ENCODE results near the gene CSNK1A1L. TPM values are rescaled to one million over a fixed set of nuclear protein-coding genes. Genes with fewer than 3 reads are reported as not detected.
A peak's percentile ranks its signal among the peaks of the same experiment; 100 is the strongest.

Gene CSNK1A1L
- total RNA-seq, 1 donor from 2014 or later, result not detected

- no peaks in the 10 kb centered on the region for H3K4me1 ChIP-seq (ENCODE audit: control insufficient read depth in 3 of 3, insufficient read depth in 3 of 3, low read length in 3 of 3)
- no peak overlapping the region for H3K27ac ChIP-seq (ENCODE audit: low read depth, low read length)
- no peak overlapping the region for H3K4me3 ChIP-seq (ENCODE audit: low read length in 3 of 3)
- H3K9me3 ChIP-seq (ENCODE audit: control insufficient read depth in 3 of 3, low read length in 3 of 3), result no peaks in the 10 kb centered on the region
- no peak overlapping the region for H3K9ac ChIP-seq (ENCODE audit: low read depth in 1 of 3, low read length in 3 of 3)
- H3K27me3 ChIP-seq (ENCODE audit: control insufficient read depth in 3 of 3, insufficient read depth in 3 of 3, low read length in 3 of 3), result no peaks in the 10 kb centered on the region
- no peaks in the 10 kb centered on the region for H3K36me3 ChIP-seq (ENCODE audit: control insufficient read depth in 3 of 3, insufficient read depth in 3 of 3, low read length in 3 of 3)
Observed at GRCh38 chr13:37090912-37091311, 14.6 kb downstream of the CSNK1A1L start.

- H3K27ac ChIP-seq (ENCODE audit: low read depth, low read length), result no peak overlapping the region
- H3K4me3 ChIP-seq (ENCODE audit: low read length in 3 of 3), result no peak overlapping the region
- H3K9ac ChIP-seq (ENCODE audit: low read depth in 1 of 3, low read length in 3 of 3), result no peak overlapping the region
- no peaks in the 10 kb centered on the region for H3K36me3 ChIP-seq (ENCODE audit: control insufficient read depth in 3 of 3, insufficient read depth in 3 of 3, low read length in 3 of 3)
- no peaks in the 10 kb centered on the region for H3K9me3 ChIP-seq (ENCODE audit: control insufficient read depth in 3 of 3, low read length in 3 of 3)
- no peaks in the 10 kb centered on the region for H3K27me3 ChIP-seq (ENCODE audit: control insufficient read depth in 3 of 3, insufficient read depth in 3 of 3, low read length in 3 of 3)
- H3K4me1 ChIP-seq (ENCODE audit: control insufficient read depth in 3 of 3, insufficient read depth in 3 of 3, low read length in 3 of 3), result no peaks in the 10 kb centered on the region
Observed at GRCh38 chr13:37089495-37089894, 16.0 kb downstream of the CSNK1A1L start.

- no peak overlapping the region for H3K4me3 ChIP-seq (ENCODE audit: low read length in 3 of 3)
- H3K27ac ChIP-seq (ENCODE audit: low read depth, low read length), result no peak overlapping the region
- no peaks in the 10 kb centered on the region for H3K27me3 ChIP-seq (ENCODE audit: control insufficient read depth in 3 of 3, insufficient read depth in 3 of 3, low read length in 3 of 3)
- H3K4me1 ChIP-seq (ENCODE audit: control insufficient read depth in 3 of 3, insufficient read depth in 3 of 3, low read length in 3 of 3), result no peaks in the 10 kb centered on the region
- H3K36me3 ChIP-seq (ENCODE audit: control insufficient read depth in 3 of 3, insufficient read depth in 3 of 3, low read length in 3 of 3), result no peaks in the 10 kb centered on the region
- H3K9me3 ChIP-seq (ENCODE audit: control insufficient read depth in 3 of 3, low read length in 3 of 3), result no peaks in the 10 kb centered on the region
- H3K9ac ChIP-seq (ENCODE audit: low read depth in 1 of 3, low read length in 3 of 3), result no peak overlapping the region
Observed at GRCh38 chr13:37087486-37087885, 18.0 kb downstream of the CSNK1A1L start.

- H3K27ac ChIP-seq (ENCODE audit: low read depth, low read length), result no peak overlapping the region
- no peaks in the 10 kb centered on the region for H3K36me3 ChIP-seq (ENCODE audit: control insufficient read depth in 3 of 3, insufficient read depth in 3 of 3, low read length in 3 of 3)
- no peaks in the 10 kb centered on the region for H3K9me3 ChIP-seq (ENCODE audit: control insufficient read depth in 3 of 3, low read length in 3 of 3)
- H3K4me3 ChIP-seq (ENCODE audit: low read length in 3 of 3), result no peak overlapping the region
- no peak overlapping the region for H3K9ac ChIP-seq (ENCODE audit: low read depth in 1 of 3, low read length in 3 of 3)
- H3K27me3 ChIP-seq (ENCODE audit: control insufficient read depth in 3 of 3, insufficient read depth in 3 of 3, low read length in 3 of 3), result no peaks in the 10 kb centered on the region
- H3K4me1 ChIP-seq (ENCODE audit: control insufficient read depth in 3 of 3, insufficient read depth in 3 of 3, low read length in 3 of 3), result no peaks in the 10 kb centered on the region
Observed at GRCh38 chr13:37085606-37086005, 19.9 kb downstream of the CSNK1A1L start.

GRCh38 chr13:37076818-37077217 is 28.6 kb downstream of the CSNK1A1L start:
- H3K36me3 ChIP-seq (ENCODE audit: control insufficient read depth in 3 of 3, insufficient read depth in 3 of 3, low read length in 3 of 3), result no peaks in the 10 kb centered on the region
- H3K4me1 ChIP-seq (ENCODE audit: control insufficient read depth in 3 of 3, insufficient read depth in 3 of 3, low read length in 3 of 3), result no peaks in the 10 kb centered on the region
- H3K9me3 ChIP-seq (ENCODE audit: control insufficient read depth in 3 of 3, low read length in 3 of 3), result no peaks in the 10 kb centered on the region
- H3K9ac ChIP-seq (ENCODE audit: low read depth in 1 of 3, low read length in 3 of 3), result no peak overlapping the region
- no peaks in the 10 kb centered on the region for H3K27me3 ChIP-seq (ENCODE audit: control insufficient read depth in 3 of 3, insufficient read depth in 3 of 3, low read length in 3 of 3)
- no peak overlapping the region for H3K27ac ChIP-seq (ENCODE audit: low read depth, low read length)
- no peak overlapping the region for H3K4me3 ChIP-seq (ENCODE audit: low read length in 3 of 3)

GRCh38 chr13:37075164-37075563 is 30.3 kb downstream of the CSNK1A1L start:
- H3K27ac ChIP-seq (ENCODE audit: low read depth, low read length), result no peak overlapping the region
- no peaks in the 10 kb centered on the region for H3K4me1 ChIP-seq (ENCODE audit: control insufficient read depth in 3 of 3, insufficient read depth in 3 of 3, low read length in 3 of 3)
- H3K9ac ChIP-seq (ENCODE audit: low read depth in 1 of 3, low read length in 3 of 3), result no peak overlapping the region
- H3K36me3 ChIP-seq (ENCODE audit: control insufficient read depth in 3 of 3, insufficient read depth in 3 of 3, low read length in 3 of 3), result no peaks in the 10 kb centered on the region
- no peaks in the 10 kb centered on the region for H3K9me3 ChIP-seq (ENCODE audit: control insufficient read depth in 3 of 3, low read length in 3 of 3)
- H3K4me3 ChIP-seq (ENCODE audit: low read length in 3 of 3), result no peak overlapping the region
- H3K27me3 ChIP-seq (ENCODE audit: control insufficient read depth in 3 of 3, insufficient read depth in 3 of 3, low read length in 3 of 3), result no peaks in the 10 kb centered on the region

- Histone ChIP-seq H3K27me3 (ENCODE audit: control insufficient read depth in 3 of 3, insufficient read depth in 3 of 3, low read length in 3 of 3) (no peaks in the 10 kb centered on the region), H3K36me3 (ENCODE audit: control insufficient read depth in 3 of 3, insufficient read depth in 3 of 3, low read length in 3 of 3) (no peaks in the 10 kb centered on the region), H3K27ac (ENCODE audit: low read depth, low read length) (no peak overlapping the region), H3K4me3 (ENCODE audit: low read length in 3 of 3) (no peak overlapping the region), H3K4me1 (ENCODE audit: control insufficient read depth in 3 of 3, insufficient read depth in 3 of 3, low read length in 3 of 3) (no peaks in the 10 kb centered on the region), H3K9me3 (ENCODE audit: control insufficient read depth in 3 of 3, low read length in 3 of 3) (no peaks in the 10 kb centered on the region), H3K9ac (ENCODE audit: low read depth in 1 of 3, low read length in 3 of 3) (no peak overlapping the region)
Observed at GRCh38 chr13:37074703-37075102, 30.8 kb downstream of the CSNK1A1L start.

- H3K27ac ChIP-seq (ENCODE audit: low read depth, low read length), result no peak overlapping the region
- H3K27me3 ChIP-seq (ENCODE audit: control insufficient read depth in 3 of 3, insufficient read depth in 3 of 3, low read length in 3 of 3), result no peaks in the 10 kb centered on the region
- H3K4me1 ChIP-seq (ENCODE audit: control insufficient read depth in 3 of 3, insufficient read depth in 3 of 3, low read length in 3 of 3), result no peaks in the 10 kb centered on the region
Observed at GRCh38 chr13:37072024-37072423, 33.4 kb downstream of the CSNK1A1L start.

GRCh38 chr13:37070956-37071355 is 34.5 kb downstream of the CSNK1A1L start:
- no peaks in the 10 kb centered on the region for H3K4me1 ChIP-seq (ENCODE audit: control insufficient read depth in 3 of 3, insufficient read depth in 3 of 3, low read length in 3 of 3)
- H3K9ac ChIP-seq (ENCODE audit: low read depth in 1 of 3, low read length in 3 of 3), result no peak overlapping the region
- no peak overlapping the region for H3K4me3 ChIP-seq (ENCODE audit: low read length in 3 of 3)
- no peaks in the 10 kb centered on the region for H3K9me3 ChIP-seq (ENCODE audit: control insufficient read depth in 3 of 3, low read length in 3 of 3)
- no peaks in the 10 kb centered on the region for H3K36me3 ChIP-seq (ENCODE audit: control insufficient read depth in 3 of 3, insufficient read depth in 3 of 3, low read length in 3 of 3)
- no peaks in the 10 kb centered on the region for H3K27me3 ChIP-seq (ENCODE audit: control insufficient read depth in 3 of 3, insufficient read depth in 3 of 3, low read length in 3 of 3)
- H3K27ac ChIP-seq (ENCODE audit: low read depth, low read length), result no peak overlapping the region

More at GRCh38 chr13:37072024-37072423, 33.4 kb downstream of the CSNK1A1L start:
- H3K9ac ChIP-seq (ENCODE audit: low read depth in 1 of 3, low read length in 3 of 3), result no peak overlapping the region
- H3K36me3 ChIP-seq (ENCODE audit: control insufficient read depth in 3 of 3, insufficient read depth in 3 of 3, low read length in 3 of 3), result no peaks in the 10 kb centered on the region
- H3K9me3 ChIP-seq (ENCODE audit: control insufficient read depth in 3 of 3, low read length in 3 of 3), result no peaks in the 10 kb centered on the region
- H3K4me3 ChIP-seq (ENCODE audit: low read length in 3 of 3), result no peak overlapping the region

- H3K9ac ChIP-seq (ENCODE audit: low read depth in 1 of 3, low read length in 3 of 3), result peak overlapping the region in 1 of 3 donors; percentile 2
- H3K27me3 ChIP-seq (ENCODE audit: control insufficient read depth in 3 of 3, insufficient read depth in 3 of 3, low read length in 3 of 3), result no peaks in the 10 kb centered on the region
- no peaks in the 10 kb centered on the region for H3K9me3 ChIP-seq (ENCODE audit: control insufficient read depth in 3 of 3, low read length in 3 of 3)
- H3K4me3 ChIP-seq (ENCODE audit: low read length in 3 of 3), result no peak overlapping the region
- H3K4me1 ChIP-seq (ENCODE audit: control insufficient read depth in 3 of 3, insufficient read depth in 3 of 3, low read length in 3 of 3), result no peaks in the 10 kb centered on the region
- no peak overlapping the region for H3K27ac ChIP-seq (ENCODE audit: low read depth, low read length)
- no peaks in the 10 kb centered on the region for H3K36me3 ChIP-seq (ENCODE audit: control insufficient read depth in 3 of 3, insufficient read depth in 3 of 3, low read length in 3 of 3)
Observed at GRCh38 chr13:37070145-37070695, 35.2 kb downstream of the CSNK1A1L start.
